HepG2 (cell line): ENCODE data around the gene TAF6L. TPM values are rescaled to one million over a fixed set of nuclear protein-coding genes. Genes with fewer than 3 reads are reported as not detected.

Experiments
- ARNT2 ChIP-seq: sonication (generic); formaldehyde crosslinking; IDR thresholded peaks from 2 replicates; pipeline ENCODE4 v1.8.0; 2022; ENCODE audit warnings: mild to moderate bottlenecking, low read depth, missing genetic modification reagents, moderate library complexity
- ISX ChIP-seq: sonication (generic); formaldehyde crosslinking; conservative IDR thresholded peaks from 2 replicates; pipeline ENCODE4 v1.5.0; 2020; ENCODE audit warnings: missing genetic modification reagents
- NCOA1 ChIP-seq: sonication (generic); formaldehyde crosslinking; IDR thresholded peaks from 2 replicates; pipeline ENCODE4 v1.9.0; 2021; ENCODE audit warnings: missing genetic modification reagents
- NFAT5 ChIP-seq: sonication (generic); formaldehyde crosslinking; IDR thresholded peaks from 2 replicates; pipeline ENCODE4 v1.4.0; 2020; ENCODE audit warnings: missing genetic modification reagents
- PHF8 ChIP-seq: sonication (generic); formaldehyde crosslinking; IDR thresholded peaks from 2 replicates; pipeline ENCODE4 v1.5.0; 2020; ENCODE audit warnings: missing genetic modification reagents
- TAF15 ChIP-seq: fragments of 200-400 bp; formaldehyde crosslinking; IDR thresholded peaks from one replicate; pipeline ENCODE4 v1.6.1; 2018; ENCODE audit warnings: mild to moderate bottlenecking, low read depth, low read length; ENCODE audit not compliant: poor library complexity, severe bottlenecking
- ZBTB2 ChIP-seq: sonication (generic); formaldehyde crosslinking; IDR thresholded peaks from 2 replicates; pipeline ENCODE4 v1.8.0; 2022; ENCODE audit warnings: low read depth, missing genetic modification reagents
- ZBTB26 ChIP-seq: IDR thresholded peaks from 2 replicates; pipeline ENCODE4 v1.6.1; 2016; ENCODE audit warnings: missing compliant biosample characterization, missing genetic modification reagents, borderline replicate concordance
- ZNF724P ChIP-seq: sonication (generic); formaldehyde crosslinking; IDR thresholded peaks from 2 replicates; pipeline ENCODE4 v1.8.0; 2022; ENCODE audit warnings: missing genetic modification reagents, borderline replicate concordance
- ZNF775 ChIP-seq: sonication (generic); formaldehyde crosslinking; IDR thresholded peaks from 2 replicates; pipeline ENCODE4 v1.4.0; 2020; ENCODE audit warnings: missing genetic modification reagents, mild to moderate bottlenecking, moderate library complexity, borderline replicate concordance
- ZNF83 ChIP-seq: sonication (generic); formaldehyde crosslinking; IDR thresholded peaks from 2 replicates; pipeline ENCODE4 v1.4.0; 2020; ENCODE audit warnings: missing genetic modification reagents, mild to moderate bottlenecking, borderline replicate concordance
- polyA plus RNA-seq, 8 experiments: library from polyadenylated mRNA; depleted of rRNA in 3 of 8; stranded (reverse) in 7 of 8; unstranded in 1 of 8; fragments of >200 nt; fragmentation: Illumina TruSeq in 4 of 8; extraction: Trizol in 4 of 8; gene quantifications; 2 replicates each; pipeline versions ENCODE4 v1.2.1 to v1.2.3, GENCODE V29; 2011 to 2016; ENCODE audit warnings: low read depth in 4 of 8, missing spikeins in 1 of 8, mixed read lengths in 1 of 8; ENCODE audit not compliant: insufficient read depth in 1 of 8
- total RNA-seq, 5 experiments: library from RNA; depleted of rRNA; stranded (reverse); fragments of >200 nt; fragmentation: Illumina TruSeq; extraction: Trizol; gene quantifications; 2 replicates each; pipeline ENCODE4 v1.2.3, GENCODE V29; 2016; ENCODE audit warnings: low read depth in 1 of 5
- TF ChIP-seq, protein P1 (sequence below): IDR thresholded peaks from 2 replicates; pipeline ENCODE4 v1.6.1; 2012; ENCODE audit warnings: low read length, improper control_type of control experiment
- TF ChIP-seq, protein P2 (sequence below): sonication (generic); formaldehyde crosslinking; IDR thresholded peaks from 2 replicates; pipeline ENCODE4 v1.8.0; 2022; ENCODE audit warnings: mild to moderate bottlenecking, missing genetic modification reagents, borderline replicate concordance

Gene TAF6L
- total and polyA plus RNA-seq, 2 of the 13 experiments (the other 11 are each of a cell fraction or from before 2014, with no cell fraction given), result 12.6 to 19.4 TPM

DNA sequence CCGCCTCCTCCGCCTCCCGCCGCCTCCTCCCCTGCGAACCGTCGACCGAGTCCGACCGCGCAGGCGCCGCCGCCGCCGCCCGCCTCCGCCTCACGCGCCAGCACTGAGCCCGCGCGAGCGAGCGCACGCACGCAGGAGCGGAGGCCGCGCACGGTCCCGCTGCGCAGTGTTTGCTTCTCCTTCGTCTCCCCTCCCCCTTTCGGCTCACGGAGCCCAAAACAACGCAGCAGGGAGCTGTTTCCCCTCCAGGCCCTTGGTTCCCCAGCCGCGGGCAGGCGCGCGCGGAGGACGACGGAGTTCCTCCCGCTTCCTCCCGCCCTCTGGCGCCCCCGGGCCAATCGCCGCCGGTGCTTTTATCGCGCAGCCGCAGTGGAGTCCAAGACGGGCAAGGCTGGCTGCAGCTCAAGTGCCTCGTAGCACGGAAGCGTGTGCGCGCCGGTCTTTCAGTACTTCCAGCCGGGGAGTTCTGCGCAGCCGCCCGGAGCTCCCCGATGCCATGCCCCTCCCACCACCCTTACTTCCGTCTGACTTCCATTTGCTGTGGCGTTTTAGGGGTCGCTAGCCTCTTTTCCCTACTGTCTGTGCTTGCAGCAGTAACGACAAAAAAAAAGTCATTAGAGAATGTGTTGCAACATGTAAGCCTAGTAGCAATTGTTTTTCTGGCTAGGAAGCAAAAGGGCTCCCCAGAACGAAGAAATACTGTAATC, 43.9 kb upstream of the TAF6L start, which contains the start of gene HNRNPUL2 (continued):
- peak; percentile 98 for TF ChIP-seq ARNT2 (CRISPR knock-in tag)
- TF ChIP-seq, protein P1, sequence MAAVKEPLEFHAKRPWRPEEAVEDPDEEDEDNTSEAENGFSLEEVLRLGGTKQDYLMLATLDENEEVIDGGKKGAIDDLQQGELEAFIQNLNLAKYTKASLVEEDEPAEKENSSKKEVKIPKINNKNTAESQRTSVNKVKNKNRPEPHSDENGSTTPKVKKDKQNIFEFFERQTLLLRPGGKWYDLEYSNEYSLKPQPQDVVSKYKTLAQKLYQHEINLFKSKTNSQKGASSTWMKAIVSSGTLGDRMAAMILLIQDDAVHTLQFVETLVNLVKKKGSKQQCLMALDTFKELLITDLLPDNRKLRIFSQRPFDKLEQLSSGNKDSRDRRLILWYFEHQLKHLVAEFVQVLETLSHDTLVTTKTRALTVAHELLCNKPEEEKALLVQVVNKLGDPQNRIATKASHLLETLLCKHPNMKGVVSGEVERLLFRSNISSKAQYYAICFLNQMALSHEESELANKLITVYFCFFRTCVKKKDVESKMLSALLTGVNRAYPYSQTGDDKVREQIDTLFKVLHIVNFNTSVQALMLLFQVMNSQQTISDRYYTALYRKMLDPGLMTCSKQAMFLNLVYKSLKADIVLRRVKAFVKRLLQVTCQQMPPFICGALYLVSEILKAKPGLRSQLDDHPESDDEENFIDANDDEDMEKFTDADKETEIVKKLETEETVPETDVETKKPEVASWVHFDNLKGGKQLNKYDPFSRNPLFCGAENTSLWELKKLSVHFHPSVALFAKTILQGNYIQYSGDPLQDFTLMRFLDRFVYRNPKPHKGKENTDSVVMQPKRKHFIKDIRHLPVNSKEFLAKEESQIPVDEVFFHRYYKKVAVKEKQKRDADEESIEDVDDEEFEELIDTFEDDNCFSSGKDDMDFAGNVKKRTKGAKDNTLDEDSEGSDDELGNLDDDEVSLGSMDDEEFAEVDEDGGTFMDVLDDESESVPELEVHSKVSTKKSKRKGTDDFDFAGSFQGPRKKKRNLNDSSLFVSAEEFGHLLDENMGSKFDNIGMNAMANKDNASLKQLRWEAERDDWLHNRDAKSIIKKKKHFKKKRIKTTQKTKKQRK, result no peak
- TF ChIP-seq ZBTB2 (CRISPR knock-in tag), result peak; percentile 91
- peak; percentile 95; the same call in 1 of the 2 replicates for TF ChIP-seq NFAT5 (CRISPR knock-in tag)
- TF ChIP-seq, protein P2, sequence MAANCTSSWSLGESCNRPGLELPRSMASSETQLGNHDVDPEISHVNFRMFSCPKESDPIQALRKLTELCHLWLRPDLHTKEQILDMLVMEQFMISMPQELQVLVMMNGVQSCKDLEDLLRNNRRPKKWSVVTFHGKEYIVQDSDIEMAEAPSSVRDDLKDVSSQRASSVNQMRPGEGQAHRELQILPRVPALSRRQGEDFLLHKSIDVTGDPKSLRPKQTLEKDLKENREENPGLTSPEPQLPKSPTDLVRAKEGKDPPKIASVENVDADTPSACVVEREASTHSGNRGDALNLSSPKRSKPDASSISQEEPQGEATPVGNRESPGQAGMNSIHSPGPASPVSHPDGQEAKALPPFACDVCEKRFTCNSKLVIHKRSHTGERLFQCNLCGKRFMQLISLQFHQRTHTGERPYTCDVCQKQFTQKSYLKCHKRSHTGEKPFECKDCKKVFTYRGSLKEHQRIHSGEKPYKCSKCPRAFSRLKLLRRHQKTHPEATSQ (CRISPR knock-in tag), result no peak
- peak; percentile 80 for TF ChIP-seq ZBTB26 (CRISPR knock-in tag)
- no peak for TF ChIP-seq NCOA1 (CRISPR knock-in tag)
- peak; percentile 90; the same call in 1 of the 2 replicates for TF ChIP-seq ZNF724P (CRISPR knock-in tag)
- TF ChIP-seq TAF15, result no peak
- peak; percentile 83 for TF ChIP-seq PHF8 (CRISPR knock-in tag)
- TF ChIP-seq ISX (CRISPR knock-in tag), result peak; percentile 95
- TF ChIP-seq ZNF775 (CRISPR knock-in tag), result no peak
- no peak for TF ChIP-seq ZNF83 (CRISPR knock-in tag)
